CD1c-positive myeloid dendritic cell (primary cell): Measurements from ENCODE around the gene TLE4.
"Not testable (repeated sequence)": the region's sequence is repeated elsewhere in the genome, so short reads cannot be mapped to it uniquely, and the experiment has no call there.

ENCODE experiments used
- DNase-seq: peaks from one replicate; pipeline ENCODE4 v3.0.0-alpha.2; 2016; ENCODE audit errors: extremely low spot score

The TLE4 gene

DNA sequence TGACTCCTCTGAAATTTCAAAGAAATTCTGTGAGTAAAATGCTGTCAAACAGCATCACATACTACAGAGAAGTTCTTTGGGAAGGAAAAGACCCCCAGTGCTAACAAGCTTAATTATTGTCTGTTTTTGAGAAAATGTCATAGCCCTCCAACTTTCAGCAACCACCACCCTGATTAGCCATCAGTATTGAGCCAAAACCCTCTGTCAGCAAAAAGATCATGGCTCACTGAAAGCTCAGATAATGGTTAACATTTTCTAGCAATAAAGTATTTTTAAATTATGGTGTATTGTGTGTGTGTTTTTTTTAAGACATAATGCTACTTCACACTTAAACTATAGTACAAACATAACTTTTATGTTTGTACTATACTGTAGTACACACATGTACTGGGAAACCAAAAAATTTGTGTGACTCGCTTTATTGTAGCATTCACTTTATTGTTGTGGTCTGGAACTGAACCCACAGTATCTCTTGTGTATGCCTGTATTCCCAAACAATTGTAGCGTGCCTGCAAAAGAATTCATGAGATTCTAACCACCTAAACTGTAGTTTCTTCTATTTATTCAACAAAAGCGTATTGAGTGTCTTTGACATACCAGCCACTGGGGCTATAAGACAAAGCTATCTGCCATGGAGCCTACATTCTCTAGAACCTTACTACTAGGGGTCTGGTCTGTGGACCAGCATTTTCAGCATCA lies 31.6 kb downstream of the TLE4 start:
- no peak for DNase-seq

- DNase-seq: no peak
These were observed 32.4 kb downstream of the TLE4 start for GRCh38 chr9:79604149-79604548.

- no peak for DNase-seq
These were observed 33.3 kb downstream of the TLE4 start for GRCh38 chr9:79604921-79605562.

- not testable (repeated sequence) for DNase-seq
These were observed 34.8 kb downstream of the TLE4 start for GRCh38 chr9:79606529-79606928.

DNA sequence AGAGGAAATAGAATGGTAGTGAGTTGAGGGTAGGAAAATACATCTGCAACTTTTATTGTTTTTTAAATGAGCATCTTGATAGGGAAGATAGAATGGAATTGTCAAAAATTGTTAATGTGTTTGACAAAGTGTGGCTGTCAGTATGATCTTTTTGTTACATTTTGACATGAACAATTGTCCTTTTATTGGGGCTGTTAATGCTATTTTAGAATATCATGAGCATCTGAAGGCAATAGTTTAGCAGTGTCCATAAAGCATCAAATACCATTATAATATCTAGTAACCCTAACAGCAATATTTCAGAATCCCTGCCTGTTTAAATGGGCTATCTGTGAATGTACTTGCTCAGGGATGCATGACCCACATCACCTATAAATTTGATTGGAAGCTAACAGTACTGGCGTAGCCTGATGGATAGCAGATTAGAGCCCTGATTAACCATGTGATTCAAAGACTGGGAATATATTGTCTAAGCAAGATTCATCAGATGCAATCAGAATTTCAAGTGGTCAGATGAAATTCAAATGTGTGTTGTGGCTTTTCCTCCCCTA lies 37.8 kb downstream of the TLE4 start:
- DNase-seq: no peak

DNA sequence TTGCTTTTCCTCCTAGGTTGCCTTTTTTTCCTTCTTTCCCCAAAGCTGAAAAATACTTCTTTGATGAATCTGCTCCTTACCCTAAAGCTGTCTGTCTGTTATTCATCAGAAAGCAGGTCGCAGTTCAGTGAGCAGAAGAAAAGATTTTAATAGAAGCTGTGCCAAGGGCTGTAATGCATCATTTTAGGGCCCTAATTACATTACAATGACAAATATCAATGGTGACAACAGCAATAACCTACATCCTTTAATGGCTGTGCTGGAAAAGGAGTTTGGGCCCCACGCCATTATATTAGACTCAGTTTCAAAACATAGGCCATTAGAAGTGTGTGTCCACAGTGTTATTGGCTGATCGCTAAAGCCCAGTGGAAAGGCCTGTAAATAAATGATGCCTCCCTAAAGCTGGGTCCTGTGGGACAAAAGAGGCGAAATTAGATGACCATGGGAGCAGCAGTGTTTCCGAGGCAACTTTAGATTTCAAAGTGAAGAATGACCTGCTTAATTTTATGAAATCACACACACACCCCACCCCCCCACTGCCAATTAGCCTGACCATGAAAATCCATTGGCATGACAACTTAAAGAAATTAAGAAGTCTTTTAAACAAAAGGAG lies 38.4 kb downstream of the TLE4 start:
- DNase-seq: no peak

GRCh38 chr9:79610791-79611614 lies 39.2 kb downstream of the TLE4 start:
- peak; percentile 92 for DNase-seq

DNA sequence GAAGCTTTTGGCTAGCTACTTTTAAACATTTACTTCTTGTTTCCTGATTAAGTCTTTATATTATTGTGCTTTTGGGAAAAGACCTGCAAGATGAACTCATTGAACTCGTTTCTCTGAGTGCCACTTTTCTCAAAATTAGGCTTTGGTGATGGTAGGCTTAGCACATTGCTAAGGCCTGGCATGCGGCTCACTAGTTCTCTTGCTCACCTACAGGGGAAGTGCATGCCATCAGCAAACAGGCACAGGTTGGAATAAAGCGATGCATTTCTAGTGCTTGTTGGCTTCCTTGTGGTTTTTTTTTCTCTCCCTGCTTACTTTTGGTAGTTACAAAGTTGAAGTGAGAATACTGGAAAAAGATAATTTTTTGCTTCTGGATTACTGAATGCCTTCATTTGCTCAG lies 41.4 kb downstream of the TLE4 start:
- no peak for DNase-seq

GRCh38 chr9:79615038-79615437 lies 43.3 kb downstream of the TLE4 start:
- no peak for DNase-seq

- peak; percentile 26 for DNase-seq
These were observed 44.2 kb downstream of the TLE4 start for GRCh38 chr9:79616013-79616412.

DNA sequence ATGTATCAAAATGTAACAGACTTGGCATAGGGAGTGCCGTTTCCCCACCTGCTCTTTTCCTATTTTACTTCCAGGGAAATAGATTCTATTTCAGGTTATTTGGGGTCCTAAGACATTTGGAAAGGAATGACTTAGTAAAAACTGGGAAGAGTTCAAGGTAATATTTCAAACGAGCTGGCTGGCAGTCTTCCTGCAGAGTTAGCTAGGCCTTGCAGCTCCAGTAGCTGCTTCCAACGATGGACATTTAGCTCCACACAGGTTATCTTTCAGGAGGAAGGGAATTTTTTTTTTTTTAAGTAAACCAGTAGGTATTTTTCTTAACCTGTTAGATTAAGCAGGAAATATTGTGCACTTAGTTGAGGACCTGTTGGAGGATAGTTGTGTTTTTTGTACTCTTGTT lies 45.2 kb downstream of the TLE4 start:
- no peak for DNase-seq

DNA sequence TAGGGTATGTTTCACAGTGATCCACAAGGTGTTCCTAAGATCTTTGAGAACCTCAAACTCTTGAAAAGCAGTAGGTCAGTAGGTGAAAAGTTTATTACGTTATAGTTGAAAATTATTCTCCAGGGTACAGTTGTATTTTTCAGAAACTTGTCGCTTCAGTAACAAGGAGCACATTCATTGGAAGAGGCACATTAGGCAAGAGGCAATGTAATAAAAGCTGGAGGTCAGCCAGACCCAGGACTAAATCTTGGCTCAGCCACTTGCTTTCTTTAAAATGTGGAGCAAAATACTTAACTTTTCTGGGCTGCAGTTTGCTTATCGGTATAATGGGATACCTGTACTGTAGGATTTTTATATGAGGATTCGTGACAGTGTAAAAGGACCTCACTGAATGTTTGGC lies 45.6 kb downstream of the TLE4 start:
- no peak for DNase-seq

DNA sequence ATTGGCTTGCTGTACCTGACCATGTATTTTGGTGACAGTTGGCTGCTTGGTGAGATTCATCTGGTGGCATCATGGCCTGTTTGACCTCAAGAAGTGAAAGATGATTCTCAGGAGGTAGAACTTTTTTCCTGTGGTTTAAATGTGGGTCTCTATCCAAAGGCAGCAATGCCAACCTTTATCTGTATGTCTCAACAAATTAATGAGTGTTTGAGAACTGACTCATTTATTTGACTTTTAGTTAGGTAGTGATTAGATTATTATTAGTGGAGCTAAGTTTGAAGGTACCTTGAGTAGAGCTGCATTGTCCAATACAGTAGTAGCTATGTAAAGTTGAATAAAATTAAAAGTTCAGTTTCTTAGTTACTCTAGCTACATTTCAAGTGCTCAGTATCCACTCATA lies 48.2 kb downstream of the TLE4 start:
- DNase-seq: no peak

- DNase-seq: no peak
These were observed 50.3 kb downstream of the TLE4 start for GRCh38 chr9:79621916-79622575.

DNA sequence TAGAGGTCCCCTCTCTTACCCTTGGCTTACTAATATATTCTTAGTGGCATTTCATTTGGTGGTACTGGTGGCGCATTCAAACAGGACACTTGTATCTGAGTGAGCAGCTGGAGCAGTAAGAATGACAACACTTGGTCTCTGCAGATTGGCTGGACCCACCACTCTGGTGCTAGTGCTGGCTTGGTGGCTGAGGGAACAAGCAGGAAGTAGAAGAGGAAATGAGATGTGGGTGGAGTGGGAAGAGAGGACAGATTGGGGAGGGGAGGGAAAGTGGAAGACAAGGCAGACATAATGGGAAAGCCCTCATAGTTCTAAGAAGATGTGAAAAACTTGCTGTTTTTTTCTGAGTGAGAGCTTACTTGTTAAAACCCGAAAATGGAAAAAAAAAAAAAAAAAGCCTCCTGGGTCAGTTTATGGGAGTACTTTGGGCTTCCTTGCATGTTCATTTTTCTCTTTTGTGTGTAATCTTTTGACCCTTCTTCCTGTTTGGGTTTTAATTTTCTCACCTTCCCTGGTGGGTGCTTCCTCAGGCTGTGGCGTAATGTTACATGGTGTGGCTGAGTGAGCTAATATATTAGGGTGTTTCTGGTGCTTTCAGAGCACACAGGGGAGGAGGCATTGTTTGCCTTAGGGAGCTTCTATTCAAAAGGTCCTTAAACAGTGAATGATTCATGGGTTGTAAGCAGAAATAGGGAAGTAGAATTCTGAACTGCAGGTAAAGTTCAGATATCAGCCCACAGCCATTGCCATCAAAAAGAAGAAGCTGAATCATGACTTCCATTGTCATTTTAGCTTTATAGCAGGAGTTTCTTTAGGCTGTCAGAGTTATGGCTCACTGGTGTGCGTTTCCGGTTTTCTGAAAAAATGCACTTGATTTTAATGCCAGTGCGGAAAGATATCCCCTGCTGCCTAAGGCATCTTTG lies 52.3 kb downstream of the TLE4 start:
- DNase-seq: peak; percentile 86

- DNase-seq: no peak
These were observed 58.0 kb downstream of the TLE4 start for GRCh38 chr9:79629721-79630120.

- DNase-seq: no peak
These were observed 59.0 kb downstream of the TLE4 start for GRCh38 chr9:79630521-79631403.

GRCh38 chr9:79632060-79632459 lies 60.3 kb downstream of the TLE4 start:
- DNase-seq: no peak

- no peak for DNase-seq
These were observed 60.9 kb downstream of the TLE4 start for GRCh38 chr9:79632705-79633104.
